Right atrium auricular region (tissue), 2 donors: ENCODE results near the gene LARP1B. TPM values are rescaled to one million over a fixed set of nuclear protein-coding genes. Genes with fewer than 3 reads are reported as not detected.
A peak's percentile ranks its signal among the peaks of the same experiment; 100 is the strongest.

Source experiments
- DNase-seq: peaks from one replicate; pipeline ENCODE4 v3.0.0-alpha.2; 2019; ENCODE audit warnings: low spot score
- H3K27ac ChIP-seq, 2 donors: fragments of 200-600 bp; sonication (generic); 1 replicate in 1 of 2; 2 replicates in 1 of 2; pipeline ENCODE4 v1.5.1; 2016 to 2019
- H3K27me3 ChIP-seq, 2 donors: fragments of 200-600 bp; sonication (generic); one replicate each; pipeline versions ENCODE4 v1.5.1 to v1.6.0; 2017 to 2019
- H3K36me3 ChIP-seq: fragments of 200-600 bp; sonication (generic); one replicate; pipeline ENCODE4 v1.5.1; 2016
- H3K4me1 ChIP-seq, 2 donors: fragments of 200-600 bp; sonication (generic); one replicate each; pipeline versions ENCODE4 v1.5.1 to v1.6.0; 2017 to 2019
- H3K4me3 ChIP-seq, 2 donors: fragments of 200-600 bp; sonication (generic); 1 replicate in 1 of 2; 2 replicates in 1 of 2; pipeline ENCODE4 v1.5.1; 2017 to 2019; ENCODE audit warnings: mild to moderate bottlenecking in 1 of 2, moderate library complexity in 1 of 2
- H3K9me3 ChIP-seq, 2 donors: fragments of 200-600 bp; sonication (generic); one replicate each; pipeline ENCODE4 v1.5.1; 2019
- CTCF ChIP-seq, 2 donors: fragments of 200-600 bp; sonication (generic); IDR thresholded peaks; one replicate each; pipeline ENCODE4 v1.5.1; 2019; ENCODE audit warnings: antibody characterized with exemption in 2 of 2
- total RNA-seq, 2 donors: library from RNA; depleted of rRNA; stranded (reverse); fragments of >200 nt; gene quantifications; one replicate each; pipeline ENCODE4 v1.1.0, GENCODE V29; 2016

LARP1B gene
- total RNA-seq, 2 donors from 2014 or later: 11.8 to 13.5 TPM

GRCh38 chr4:128177498-128177897 is 116.4 kb downstream of the LARP1B start:
- no peak for TF ChIP-seq CTCF (IDR thresholded peaks at IDR 0.05)
- H3K27me3 ChIP-seq: no peaks in the 10 kb centered on the region
- DNase-seq: no peak
- H3K27ac ChIP-seq: no peak overlapping the region
- H3K4me3 ChIP-seq: no peak overlapping the region
- no peaks in the 10 kb centered on the region for H3K36me3 ChIP-seq
- no peaks in the 10 kb centered on the region for H3K4me1 ChIP-seq
- H3K9me3 ChIP-seq: no peaks in the 10 kb centered on the region

GRCh38 chr4:128186623-128187022 is 125.5 kb downstream of the LARP1B start:
- DNase-seq: no peak
- Histone ChIP-seq H3K27me3 (no peaks in the 10 kb centered on the region), H3K4me3 (no peak overlapping the region), H3K36me3 (no peaks in the 10 kb centered on the region), H3K9me3 (peaks cover 0 to 5% of the 10 kb centered on the region in 2 donors), H3K27ac (no peak overlapping the region), H3K4me1 (no peaks in the 10 kb centered on the region)
- TF ChIP-seq CTCF (IDR thresholded peaks at IDR 0.05): no peak

- no peaks in the 10 kb centered on the region for H3K36me3 ChIP-seq
- DNase-seq: peak; percentile 67
- H3K27me3 ChIP-seq: no peaks in the 10 kb centered on the region
- H3K9me3 ChIP-seq: no peaks in the 10 kb centered on the region
- no peaks in the 10 kb centered on the region for H3K4me1 ChIP-seq
- no peak overlapping the region for H3K27ac ChIP-seq
- peak; percentile 66 to 85 for TF ChIP-seq CTCF (IDR thresholded peaks at IDR 0.05)
- no peak overlapping the region for H3K4me3 ChIP-seq
These were observed 130.1 kb downstream of the LARP1B start for GRCh38 chr4:128191115-128191781.

GRCh38 chr4:128220286-128221235 is 159.4 kb downstream of the LARP1B start:
- H3K27ac ChIP-seq: no peak overlapping the region
- no peak for DNase-seq
- H3K9me3 ChIP-seq: no peaks in the 10 kb centered on the region
- no peaks in the 10 kb centered on the region for H3K27me3 ChIP-seq
- peak in 1 of 2 donors; percentile 48 for TF ChIP-seq CTCF (IDR thresholded peaks at IDR 0.05)
- no peaks in the 10 kb centered on the region for H3K36me3 ChIP-seq
- no peak overlapping the region for H3K4me3 ChIP-seq
- H3K4me1 ChIP-seq: no peaks in the 10 kb centered on the region

GRCh38 chr4:128221586-128221985 is 160.5 kb downstream of the LARP1B start:
- Histone ChIP-seq H3K4me3 (no peak overlapping the region), H3K4me1 (no peaks in the 10 kb centered on the region), H3K27ac (no peak overlapping the region), H3K36me3 (no peaks in the 10 kb centered on the region), H3K27me3 (no peaks in the 10 kb centered on the region), H3K9me3 (no peaks in the 10 kb centered on the region)
- no peak for DNase-seq
- TF ChIP-seq CTCF (IDR thresholded peaks at IDR 0.05): no peak
